NT2/D1 (cell line): ENCODE data around the gene KATNB1.

ENCODE experiments used
- YY1 ChIP-seq: IDR thresholded peaks from 2 replicates; pipeline ENCODE4 v1.6.1; 2011; ENCODE audit not compliant: insufficient read length, insufficient read depth
- ZNF274 ChIP-seq: IDR thresholded peaks from 2 replicates; pipeline ENCODE4 v1.6.1; 2011; ENCODE audit warnings: mild to moderate bottlenecking, low read depth, low read length

DNA sequence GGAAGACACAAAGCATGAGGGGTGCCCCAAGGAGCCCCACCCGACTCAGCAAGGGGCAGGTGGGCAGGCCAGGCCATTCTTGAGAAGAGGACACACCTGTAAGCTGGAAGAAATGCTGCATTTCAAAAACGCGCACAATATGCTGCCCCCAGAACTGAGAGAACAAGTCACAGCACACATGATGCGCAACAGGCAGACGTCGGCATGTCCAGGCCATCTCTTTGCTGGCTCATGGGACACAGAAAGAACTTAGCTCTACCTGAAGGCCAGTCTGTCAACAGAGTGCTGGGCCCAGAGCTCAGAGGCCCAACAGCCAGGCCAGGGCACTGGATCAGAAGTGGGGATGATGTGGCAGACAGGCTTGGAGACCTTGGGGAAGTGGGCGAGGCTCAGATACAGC lies 48.8 kb downstream of the KATNB1 start:
- TF ChIP-seq YY1 = no peak
- no peak for TF ChIP-seq ZNF274
